22Rv1 (cell line): ENCODE measurements around the gene GRB2.

ENCODE experiments used
- ZFX ChIP-seq: fragments of 450-650 bp; IDR thresholded peaks from 2 replicates; pipeline ENCODE4 v1.6.1; 2017; ENCODE audit warnings: antibody characterized with exemption, borderline replicate concordance
- TF ChIP-seq, protein P1 (sequence below): fragments of 450-650 bp; IDR thresholded peaks from 2 replicates; pipeline ENCODE4 v1.5.1; 2017; ENCODE audit warnings: mild to moderate bottlenecking

- TF ChIP-seq, protein P1, sequence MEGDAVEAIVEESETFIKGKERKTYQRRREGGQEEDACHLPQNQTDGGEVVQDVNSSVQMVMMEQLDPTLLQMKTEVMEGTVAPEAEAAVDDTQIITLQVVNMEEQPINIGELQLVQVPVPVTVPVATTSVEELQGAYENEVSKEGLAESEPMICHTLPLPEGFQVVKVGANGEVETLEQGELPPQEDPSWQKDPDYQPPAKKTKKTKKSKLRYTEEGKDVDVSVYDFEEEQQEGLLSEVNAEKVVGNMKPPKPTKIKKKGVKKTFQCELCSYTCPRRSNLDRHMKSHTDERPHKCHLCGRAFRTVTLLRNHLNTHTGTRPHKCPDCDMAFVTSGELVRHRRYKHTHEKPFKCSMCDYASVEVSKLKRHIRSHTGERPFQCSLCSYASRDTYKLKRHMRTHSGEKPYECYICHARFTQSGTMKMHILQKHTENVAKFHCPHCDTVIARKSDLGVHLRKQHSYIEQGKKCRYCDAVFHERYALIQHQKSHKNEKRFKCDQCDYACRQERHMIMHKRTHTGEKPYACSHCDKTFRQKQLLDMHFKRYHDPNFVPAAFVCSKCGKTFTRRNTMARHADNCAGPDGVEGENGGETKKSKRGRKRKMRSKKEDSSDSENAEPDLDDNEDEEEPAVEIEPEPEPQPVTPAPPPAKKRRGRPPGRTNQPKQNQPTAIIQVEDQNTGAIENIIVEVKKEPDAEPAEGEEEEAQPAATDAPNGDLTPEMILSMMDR, result no peak
- TF ChIP-seq ZFX, result no peak
Observed at GRCh38 chr17:75371981-75372380, 33.5 kb downstream of the GRB2 start.
